ES-I3 (cell line): ENCODE measurements around the gene ACOXL.
"Not testable (repeated sequence)": the region's sequence is repeated elsewhere in the genome, so short reads cannot be mapped to it uniquely, and the experiment has no call there.

Source experiments
- H3K36me3 ChIP-seq: 2 replicates; pipeline ENCODE4 v1.6.1; 2013; ENCODE audit warnings: mild to moderate bottlenecking, low read length, control low read depth, moderate library complexity; ENCODE audit not compliant: insufficient read depth
- H3K4me1 ChIP-seq: 2 replicates; pipeline ENCODE4 v1.6.1; 2013; ENCODE audit warnings: mild to moderate bottlenecking, control low read depth, low read length; ENCODE audit not compliant: insufficient read depth
- H3K9ac ChIP-seq: 2 replicates; pipeline ENCODE4 v1.6.1; 2013; ENCODE audit warnings: low read depth, mild to moderate bottlenecking, low read length, moderate library complexity
- H3K9me3 ChIP-seq: 2 replicates; pipeline ENCODE4 v1.6.1; 2013; ENCODE audit warnings: mild to moderate bottlenecking, low read length, moderate library complexity; ENCODE audit not compliant: control insufficient read depth, insufficient read depth

ACOXL gene

GRCh38 chr2:110732422-110733413, at the start of gene ACOXL:
Gene ACOXL (plus strand): TSS chr2:110732573. CDS start chr2:110768390, 35,817 bp downstream.
- H3K4me1 ChIP-seq = peaks cover 32% of the 10 kb centered on the region
- H3K9me3 ChIP-seq = no peaks in the 10 kb centered on the region
- no peaks in the 10 kb centered on the region for H3K36me3 ChIP-seq
- peak within 1 kb of the TSS; percentile 77 for H3K9ac ChIP-seq

GRCh38 chr2:110682872-110683271, 49.5 kb upstream of the ACOXL start:
- Histone ChIP-seq H3K36me3 (no peaks in the 10 kb centered on the region), H3K4me1 (peaks cover 13% of the 10 kb centered on the region), H3K9ac (no peak overlapping the region), H3K9me3 (0 out of 2 replicates have a peak, but pooled peaks cover 4% of the 10 kb centered on the region)

GRCh38 chr2:110687775-110688484, 44.4 kb upstream of the ACOXL start:
- not testable (repeated sequence) for H3K36me3 ChIP-seq, H3K9me3 ChIP-seq
- peak overlapping the region; percentile 46; the same call in 1 of the 2 replicates for H3K9ac ChIP-seq
- peaks cover 26% of the 10 kb centered on the region for H3K4me1 ChIP-seq

DNA sequence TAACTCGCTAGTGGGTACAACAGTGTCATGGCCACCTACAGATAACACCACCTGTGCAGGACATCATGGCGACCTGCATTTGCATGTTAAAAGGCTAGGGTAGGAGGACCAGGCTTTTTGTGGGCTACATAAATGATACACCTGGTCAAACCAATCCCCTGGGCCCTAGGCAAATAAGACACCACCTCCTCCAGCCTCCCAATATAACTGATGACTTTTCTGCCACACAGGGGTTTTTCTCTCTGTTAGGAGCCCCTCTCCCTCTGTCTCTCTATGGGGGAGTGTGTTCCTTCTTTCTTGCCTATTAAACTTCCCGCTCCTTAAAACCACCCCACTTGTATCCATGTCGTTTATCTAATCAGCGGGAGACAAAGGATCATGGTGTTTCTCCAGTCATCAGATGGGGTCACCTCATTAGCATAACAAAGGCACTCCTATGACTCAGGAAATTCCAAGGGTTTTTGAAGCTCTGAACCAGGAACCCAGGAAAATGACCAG, 43.7 kb upstream of the ACOXL start:
- peak overlapping the region; percentile 46; the same call in 1 of the 2 replicates for H3K9ac ChIP-seq
- 0 out of 2 replicates have a peak, but pooled peaks cover 4% of the 10 kb centered on the region for H3K9me3 ChIP-seq
- H3K4me1 ChIP-seq = peaks cover 26% of the 10 kb centered on the region
- H3K36me3 ChIP-seq = no peaks in the 10 kb centered on the region

DNA sequence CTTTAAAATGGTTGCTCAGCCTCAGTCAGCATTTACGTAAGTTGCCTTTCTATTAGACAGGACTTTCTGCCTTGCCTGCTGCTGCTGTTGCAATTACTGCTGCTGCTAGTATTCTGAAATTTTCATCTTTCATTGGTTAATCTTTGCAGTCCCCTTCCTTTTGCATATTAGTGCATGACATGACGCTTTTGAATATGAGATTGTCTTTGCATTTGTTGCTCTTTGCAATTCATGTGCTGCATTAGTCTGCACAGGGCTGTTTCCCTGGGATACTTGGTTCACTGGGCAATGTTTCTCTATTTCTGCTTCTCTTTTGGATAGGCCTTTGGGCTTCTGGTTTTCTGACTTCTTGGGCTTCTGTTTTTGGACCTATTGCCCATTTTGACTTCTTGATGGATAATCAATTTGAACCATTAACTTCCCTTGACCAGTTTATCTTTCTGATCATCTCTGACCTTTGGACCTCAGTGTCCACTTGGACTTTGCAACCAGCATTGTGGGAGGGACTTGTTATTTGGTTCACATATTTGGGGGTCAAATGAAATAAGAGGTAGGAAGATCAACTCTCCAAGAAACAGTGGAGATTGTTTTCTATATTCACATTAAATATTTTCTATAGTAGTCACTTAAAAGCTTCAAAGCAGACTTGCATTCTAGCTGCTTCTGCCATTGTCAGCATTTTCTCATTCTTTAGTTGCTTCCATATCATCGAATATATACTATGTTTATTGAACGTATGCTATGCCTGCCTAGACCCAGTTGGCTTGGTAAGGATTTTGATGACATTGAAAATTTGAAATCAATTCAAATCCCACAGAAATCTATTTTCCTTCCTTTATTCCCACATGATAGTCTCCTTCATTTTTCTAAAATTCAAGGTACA, 42.0 kb upstream of the ACOXL start:
- Histone ChIP-seq H3K4me1 (peaks cover 39% of the 10 kb centered on the region), H3K36me3 (no peaks in the 10 kb centered on the region)

DNA sequence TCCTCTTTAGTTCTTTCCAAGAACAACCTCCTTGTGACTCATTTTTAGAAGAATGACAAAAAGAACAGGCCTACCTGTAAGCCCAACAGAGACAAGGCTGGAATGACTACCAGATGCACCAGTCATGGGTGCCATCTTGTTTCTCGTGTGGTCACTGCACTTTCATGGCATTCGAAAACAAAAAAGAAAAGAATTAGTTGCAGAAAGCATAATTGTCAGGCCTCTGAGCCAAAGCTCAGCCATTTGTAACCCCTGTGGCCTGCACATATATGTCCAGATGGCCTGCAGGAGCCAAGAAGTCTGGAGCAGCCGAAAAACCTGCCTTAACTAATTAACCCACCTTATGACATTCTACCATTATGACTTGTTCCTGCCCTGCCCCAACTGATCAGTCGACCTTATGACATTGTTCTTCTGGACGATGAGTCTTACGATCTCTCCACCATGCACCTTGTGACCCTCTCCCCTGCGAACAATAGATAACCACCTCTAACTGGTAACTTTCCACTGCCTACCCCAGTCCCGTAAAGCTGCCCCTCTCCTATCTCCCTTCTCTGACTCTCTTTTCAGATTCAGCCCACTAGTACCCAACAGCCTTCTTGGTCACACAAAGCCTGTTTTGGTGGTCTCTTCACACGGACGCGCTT, 40.6 kb upstream of the ACOXL start:
- Histone ChIP-seq H3K9ac (no peak overlapping the region), H3K4me1 (peaks cover 39% of the 10 kb centered on the region), H3K9me3 (0 out of 2 replicates have a peak, but pooled peaks cover 4% of the 10 kb centered on the region), H3K36me3 (no peaks in the 10 kb centered on the region)

More for the DNA sequence above, 42.0 kb upstream of the ACOXL start:
- 0 out of 2 replicates have a peak, but pooled peaks cover 4% of the 10 kb centered on the region for H3K9me3 ChIP-seq
- no peak overlapping the region for H3K9ac ChIP-seq

GRCh38 chr2:110695146-110695898, 37.1 kb upstream of the ACOXL start:
- H3K9me3 ChIP-seq, H3K36me3 ChIP-seq, H3K9ac ChIP-seq: not testable (repeated sequence)
- peaks cover 16% of the 10 kb centered on the region for H3K4me1 ChIP-seq

DNA sequence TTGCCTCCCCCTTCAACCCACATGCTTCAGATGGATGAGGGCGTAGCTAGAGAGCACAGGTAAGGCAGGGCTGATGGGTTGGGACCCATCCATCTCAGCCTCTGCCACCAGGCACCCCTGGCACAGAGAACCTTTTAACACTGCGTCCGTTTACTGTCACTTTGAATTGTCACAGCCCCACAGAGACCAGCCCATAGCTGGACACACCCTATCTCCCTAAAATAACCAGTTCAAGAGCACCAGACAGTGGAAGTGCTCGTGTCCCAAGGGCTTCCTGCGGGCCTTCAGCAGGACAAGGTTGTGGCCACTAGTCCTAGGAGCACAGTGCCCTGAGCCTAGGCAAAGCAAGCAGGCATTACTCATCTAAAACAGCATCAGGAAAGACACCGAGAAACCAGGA, 34.1 kb upstream of the ACOXL start:
- not testable (repeated sequence) for H3K36me3 ChIP-seq, H3K9me3 ChIP-seq, H3K9ac ChIP-seq
- peaks cover 12% of the 10 kb centered on the region for H3K4me1 ChIP-seq

DNA sequence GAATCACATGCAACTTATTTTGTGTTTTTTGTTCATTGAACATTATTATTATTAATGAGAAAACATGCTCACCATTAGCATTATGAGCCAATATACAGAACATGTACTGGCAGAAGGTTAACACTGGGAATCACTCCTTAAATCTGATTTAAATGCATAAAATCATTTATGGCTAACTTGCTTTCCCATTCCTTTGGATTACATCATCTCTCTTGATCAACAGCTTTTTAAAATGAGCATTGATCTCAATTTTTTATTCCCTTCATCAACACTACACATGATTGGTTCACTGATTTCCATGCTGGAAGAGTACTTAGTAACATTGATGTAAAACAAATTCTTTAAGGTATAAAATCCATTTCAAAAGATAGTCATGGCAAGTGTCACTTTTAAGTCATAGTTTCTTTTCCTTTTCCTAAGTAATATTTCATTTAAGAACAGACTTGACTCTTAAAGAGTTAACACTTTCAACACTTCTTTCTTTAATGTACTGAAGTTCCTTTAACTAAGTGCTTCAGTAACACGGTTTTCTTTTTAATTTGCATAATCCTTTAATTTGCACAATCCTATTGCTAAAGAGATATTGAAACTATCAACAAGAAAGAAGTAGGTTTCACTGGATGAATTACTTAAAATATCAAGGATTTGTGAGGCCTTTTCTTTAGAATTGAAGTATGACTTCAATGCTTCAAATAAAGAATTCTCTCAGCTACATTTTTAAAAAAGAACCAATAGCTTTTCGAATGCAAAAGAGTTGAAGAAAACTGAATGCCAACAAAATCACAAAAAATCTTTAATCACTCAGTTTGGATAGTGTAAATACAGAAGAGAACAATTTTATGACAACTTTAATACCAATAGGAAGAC, 29.6 kb upstream of the ACOXL start:
- H3K9me3 ChIP-seq = no peaks in the 10 kb centered on the region
- H3K9ac ChIP-seq = no peak overlapping the region
- no peaks in the 10 kb centered on the region for H3K36me3 ChIP-seq
- H3K4me1 ChIP-seq = no peaks in the 10 kb centered on the region

DNA sequence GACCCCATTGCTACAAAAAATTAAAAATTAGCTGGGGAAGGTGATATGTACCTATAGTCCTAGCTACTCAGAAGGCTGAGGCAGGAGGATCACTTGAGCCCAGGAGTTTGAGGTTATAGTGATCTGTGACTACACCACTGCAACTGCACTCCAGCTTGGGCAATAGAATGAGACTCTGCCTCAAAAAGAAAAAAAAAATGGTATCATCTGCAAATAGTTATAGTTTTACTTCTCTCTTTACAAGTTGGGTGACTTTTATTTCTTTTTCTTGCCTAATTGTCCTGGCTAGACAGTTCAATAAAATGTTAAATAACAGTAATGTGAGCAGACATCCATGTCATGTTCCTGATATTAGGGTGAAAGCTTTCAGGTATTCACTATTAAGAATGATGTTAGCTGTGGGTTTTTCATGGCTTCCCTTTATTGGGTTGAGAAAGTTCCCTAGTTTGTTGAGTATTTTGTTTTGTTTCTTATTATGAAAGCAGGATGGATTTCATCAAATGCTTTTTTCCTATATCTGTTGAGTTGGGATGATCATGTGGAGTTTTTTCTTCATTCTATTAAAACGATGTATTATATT, 24.9 kb upstream of the ACOXL start:
- Histone ChIP-seq H3K4me1 (no peaks in the 10 kb centered on the region), H3K36me3 (no peaks in the 10 kb centered on the region), H3K9ac (no peak overlapping the region), H3K9me3 (no peaks in the 10 kb centered on the region; the same call in 1 of the 2 replicates)

- Histone ChIP-seq H3K9ac (no peak overlapping the region), H3K9me3 (no peaks in the 10 kb centered on the region; the same call in 1 of the 2 replicates), H3K4me1 (no peaks in the 10 kb centered on the region), H3K36me3 (no peaks in the 10 kb centered on the region)
These were observed 23.9 kb upstream of the ACOXL start for GRCh38 chr2:110708455-110708854.

DNA sequence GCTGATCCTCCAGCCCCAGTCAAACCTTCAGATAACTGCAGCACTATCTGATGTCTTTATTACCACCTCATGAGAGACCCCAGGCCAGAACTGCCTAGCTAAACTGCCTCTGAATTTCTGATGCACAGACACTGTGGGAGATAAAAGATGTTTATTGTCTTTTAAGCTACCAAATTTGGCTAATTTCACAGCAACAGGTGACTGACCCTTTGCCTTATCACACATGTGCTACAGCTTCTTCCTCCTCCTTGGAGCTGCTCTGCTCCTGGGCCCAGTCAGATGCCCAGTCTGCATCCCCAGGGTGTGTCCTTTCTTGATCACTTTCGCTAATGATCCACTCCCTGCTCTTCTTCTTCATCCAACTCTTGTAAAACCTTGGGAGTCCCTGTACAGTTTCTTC, 19.6 kb upstream of the ACOXL start:
- no peaks in the 10 kb centered on the region for H3K4me1 ChIP-seq
- H3K9me3 ChIP-seq = no peaks in the 10 kb centered on the region; the same call in 1 of the 2 replicates
- H3K36me3 ChIP-seq = no peaks in the 10 kb centered on the region
- H3K9ac ChIP-seq = no peak overlapping the region
